Loucy (cell line): ENCODE measurements around the gene RTP2.

Source experiments
- CTCF ChIP-seq: fragments of 200-600 bp; sonication (generic); conservative IDR thresholded peaks from 2 replicates; pipeline ENCODE4 v1.5.1; 2014; ENCODE audit warnings: mild to moderate bottlenecking, antibody characterized with exemption, low read length
- EZH2phosphoT487 ChIP-seq: fragments of 200-600 bp; IDR thresholded peaks from 2 replicates; pipeline ENCODE4 v1.6.1; 2018; ENCODE audit warnings: antibody characterized with exemption, mild to moderate bottlenecking, moderate library complexity, borderline replicate concordance

GRCh38 chr3:187729598-187729997 lies 27.2 kb upstream of the RTP2 start:
- TF ChIP-seq CTCF: no peak
- no peak for TF ChIP-seq EZH2phosphoT487
